ENCODE data around the gene ADA.

ADA gene

DNA sequence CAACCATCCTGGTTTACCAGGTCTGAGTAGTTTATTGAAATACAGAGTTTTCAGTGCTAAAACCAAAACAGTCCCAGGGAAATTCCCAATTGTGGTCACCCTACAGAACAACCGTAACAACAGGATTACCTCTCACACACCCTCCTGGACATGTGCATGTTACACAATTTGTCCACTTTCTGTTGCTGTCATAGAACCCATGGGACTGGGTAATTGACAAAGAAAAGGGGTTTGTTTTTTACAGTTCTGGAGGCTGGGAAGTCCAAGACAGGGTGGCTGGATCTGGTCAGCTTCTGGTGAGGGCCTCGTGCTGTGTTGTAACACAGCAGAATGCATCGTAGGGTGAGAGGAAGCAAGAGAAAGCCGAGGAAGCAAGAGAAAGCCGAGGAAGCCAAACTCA is 9.1 kb upstream of the ADA start:
- Histone ChIP-seq H3F3A (ENCODE audit: low read depth) (no peaks in the 10 kb centered on the region), H3K9me2 (replicated peaks; ENCODE audit: low read depth, low read length) (no peaks in the 10 kb centered on the region), H3K4me1 (ENCODE audit: insufficient read depth, low read length, poor library complexity, severe bottlenecking) (peaks cover 7% of the 10 kb centered on the region), H2AFZ (ENCODE audit: low read length) (no peak overlapping the region), H3K9ac (ENCODE audit: low read depth, low read length, poor library complexity, severe bottlenecking) (no peak overlapping the region), H4K20me1 (ENCODE audit: insufficient read depth, low read length, poor library complexity, severe bottlenecking) (no peaks in the 10 kb centered on the region), H3K9me3 (ENCODE audit: insufficient read depth, low read depth, low read length) (no peaks in the 10 kb centered on the region), H3K79me2 (ENCODE audit: insufficient read depth, low read length) (no peaks in the 10 kb centered on the region), H3K27me3 (ENCODE audit: insufficient read depth, low read length, poor library complexity, severe bottlenecking) (no peaks in the 10 kb centered on the region), H3K4me2 (ENCODE audit: low read depth, low read length, poor library complexity, severe bottlenecking) (no peak overlapping the region), H3K36me3 (ENCODE audit: insufficient read depth, low read length) (no peaks in the 10 kb centered on the region), H3K4me3 (ENCODE audit: low read length, poor library complexity, severe bottlenecking) (no peak overlapping the region)
- TF ChIP-seq EZH2phosphoT487 (IDR thresholded peaks at IDR 0.05; ENCODE audit: borderline replicate concordance) = no peak
- TF ChIP-seq, protein P1, sequence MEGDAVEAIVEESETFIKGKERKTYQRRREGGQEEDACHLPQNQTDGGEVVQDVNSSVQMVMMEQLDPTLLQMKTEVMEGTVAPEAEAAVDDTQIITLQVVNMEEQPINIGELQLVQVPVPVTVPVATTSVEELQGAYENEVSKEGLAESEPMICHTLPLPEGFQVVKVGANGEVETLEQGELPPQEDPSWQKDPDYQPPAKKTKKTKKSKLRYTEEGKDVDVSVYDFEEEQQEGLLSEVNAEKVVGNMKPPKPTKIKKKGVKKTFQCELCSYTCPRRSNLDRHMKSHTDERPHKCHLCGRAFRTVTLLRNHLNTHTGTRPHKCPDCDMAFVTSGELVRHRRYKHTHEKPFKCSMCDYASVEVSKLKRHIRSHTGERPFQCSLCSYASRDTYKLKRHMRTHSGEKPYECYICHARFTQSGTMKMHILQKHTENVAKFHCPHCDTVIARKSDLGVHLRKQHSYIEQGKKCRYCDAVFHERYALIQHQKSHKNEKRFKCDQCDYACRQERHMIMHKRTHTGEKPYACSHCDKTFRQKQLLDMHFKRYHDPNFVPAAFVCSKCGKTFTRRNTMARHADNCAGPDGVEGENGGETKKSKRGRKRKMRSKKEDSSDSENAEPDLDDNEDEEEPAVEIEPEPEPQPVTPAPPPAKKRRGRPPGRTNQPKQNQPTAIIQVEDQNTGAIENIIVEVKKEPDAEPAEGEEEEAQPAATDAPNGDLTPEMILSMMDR (conservative IDR thresholded peaks at IDR 0.05; ENCODE audit: low read length) = no peak

DNA sequence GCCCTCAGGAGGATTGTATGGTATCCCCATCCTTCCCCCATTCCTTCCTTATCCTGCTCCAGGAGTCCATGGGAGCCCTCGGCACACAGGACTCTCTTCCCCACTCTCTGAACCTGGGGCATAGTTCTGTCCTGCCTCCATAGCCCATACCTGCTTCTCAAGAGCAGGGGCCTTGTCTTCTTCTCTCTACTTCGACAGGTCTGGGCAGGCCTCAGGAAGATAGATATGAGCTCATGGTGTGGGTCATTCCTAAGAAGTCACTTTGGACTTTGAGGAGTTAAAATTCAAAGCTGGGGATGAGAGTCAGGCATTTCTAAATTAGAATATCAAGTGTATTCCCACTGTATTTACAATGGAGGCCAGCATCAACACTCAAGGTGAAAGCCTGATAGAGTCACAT is 8.4 kb upstream of the ADA start:
- Histone ChIP-seq H3F3A (ENCODE audit: low read depth) (no peaks in the 10 kb centered on the region), H4K20me1 (ENCODE audit: insufficient read depth, low read length, poor library complexity, severe bottlenecking) (no peaks in the 10 kb centered on the region), H3K9me2 (replicated peaks; ENCODE audit: low read depth, low read length) (no peaks in the 10 kb centered on the region), H3K4me2 (ENCODE audit: low read depth, low read length, poor library complexity, severe bottlenecking) (no peak overlapping the region), H3K4me1 (ENCODE audit: insufficient read depth, low read length, poor library complexity, severe bottlenecking) (peaks cover 7% of the 10 kb centered on the region), H3K9ac (ENCODE audit: low read depth, low read length, poor library complexity, severe bottlenecking) (no peak overlapping the region), H2AFZ (ENCODE audit: low read length) (no peak overlapping the region), H3K27me3 (ENCODE audit: insufficient read depth, low read length, poor library complexity, severe bottlenecking) (no peaks in the 10 kb centered on the region), H3K79me2 (ENCODE audit: insufficient read depth, low read length) (no peaks in the 10 kb centered on the region), H3K4me3 (ENCODE audit: low read length, poor library complexity, severe bottlenecking) (no peak overlapping the region), H3K36me3 (ENCODE audit: insufficient read depth, low read length) (no peaks in the 10 kb centered on the region), H3K9me3 (ENCODE audit: insufficient read depth, low read depth, low read length) (no peaks in the 10 kb centered on the region)
- no peak for TF ChIP-seq EZH2phosphoT487 (IDR thresholded peaks at IDR 0.05; ENCODE audit: borderline replicate concordance)

DNA sequence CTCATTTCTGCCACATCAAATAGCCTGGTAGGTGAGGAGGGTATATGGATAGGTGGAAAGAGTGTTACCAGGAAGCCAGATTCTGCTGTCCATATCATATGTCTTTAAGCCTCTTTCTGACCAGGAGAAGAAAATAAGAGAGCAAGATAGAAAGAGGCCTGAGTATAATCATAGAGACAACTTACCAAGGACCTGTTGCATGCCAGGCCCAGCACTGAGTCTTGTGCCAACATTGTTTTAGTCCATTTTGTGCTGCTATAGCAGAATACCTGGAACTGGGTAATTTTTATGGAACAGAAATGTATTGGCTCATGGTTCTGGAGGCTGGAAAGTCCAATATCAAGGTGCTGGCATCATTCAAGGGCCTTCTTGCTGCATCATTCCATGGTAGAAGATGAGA is 7.3 kb upstream of the ADA start:
- Histone ChIP-seq H3K9ac (ENCODE audit: low read depth, low read length, poor library complexity, severe bottlenecking) (no peak overlapping the region), H3K4me2 (ENCODE audit: low read depth, low read length, poor library complexity, severe bottlenecking) (no peak overlapping the region), H3K9me2 (replicated peaks; ENCODE audit: low read depth, low read length) (no peaks in the 10 kb centered on the region), H4K20me1 (ENCODE audit: insufficient read depth, low read length, poor library complexity, severe bottlenecking) (no peaks in the 10 kb centered on the region), H3K27me3 (ENCODE audit: insufficient read depth, low read length, poor library complexity, severe bottlenecking) (no peaks in the 10 kb centered on the region), H3K4me3 (ENCODE audit: low read length, poor library complexity, severe bottlenecking) (no peak overlapping the region), H3K79me2 (ENCODE audit: insufficient read depth, low read length) (no peaks in the 10 kb centered on the region), H3K36me3 (ENCODE audit: insufficient read depth, low read length) (no peaks in the 10 kb centered on the region), H3K4me1 (ENCODE audit: insufficient read depth, low read length, poor library complexity, severe bottlenecking) (peaks cover 7% of the 10 kb centered on the region), H3F3A (ENCODE audit: low read depth) (no peaks in the 10 kb centered on the region), H2AFZ (ENCODE audit: low read length) (no peak overlapping the region), H3K9me3 (ENCODE audit: insufficient read depth, low read depth, low read length) (no peaks in the 10 kb centered on the region)
- TF ChIP-seq, protein P1 (conservative IDR thresholded peaks at IDR 0.05; ENCODE audit: low read length) = no peak
- no peak for TF ChIP-seq EZH2phosphoT487 (IDR thresholded peaks at IDR 0.05; ENCODE audit: borderline replicate concordance)

DNA sequence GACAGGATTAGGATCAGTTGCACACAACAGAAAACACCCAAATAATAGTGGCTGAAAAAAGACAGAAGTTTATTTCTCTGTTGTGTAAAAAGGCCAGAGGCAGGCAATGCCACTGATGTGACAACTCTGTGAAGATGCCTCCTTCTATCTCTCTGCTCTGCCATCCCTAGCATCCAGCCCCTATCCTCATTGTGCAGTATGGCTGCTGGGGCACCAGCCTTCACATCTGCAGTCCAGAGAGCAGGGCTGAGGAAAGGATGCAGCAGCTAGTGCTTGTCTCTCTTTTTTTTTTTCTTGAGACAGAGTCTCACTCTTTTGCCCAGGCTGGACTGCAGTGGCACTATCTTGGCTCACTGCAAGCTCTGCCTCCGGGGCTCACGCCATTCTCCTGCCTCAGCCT is 6.4 kb upstream of the ADA start:
- H4K20me1 ChIP-seq (ENCODE audit: insufficient read depth, low read length, poor library complexity, severe bottlenecking) = no peaks in the 10 kb centered on the region
- TF ChIP-seq EZH2phosphoT487 (IDR thresholded peaks at IDR 0.05; ENCODE audit: borderline replicate concordance) = no peak
- TF ChIP-seq, protein P1 (conservative IDR thresholded peaks at IDR 0.05; ENCODE audit: low read length) = no peak
- no peaks in the 10 kb centered on the region for H3K9me3 ChIP-seq (ENCODE audit: insufficient read depth, low read depth, low read length)
- H3K4me1 ChIP-seq (ENCODE audit: insufficient read depth, low read length, poor library complexity, severe bottlenecking) = peaks cover 14% of the 10 kb centered on the region
- no peak overlapping the region for H3K4me3 ChIP-seq (ENCODE audit: low read length, poor library complexity, severe bottlenecking)
- H2AFZ ChIP-seq (ENCODE audit: low read length) = no peak overlapping the region
- no peak overlapping the region for H3K4me2 ChIP-seq (ENCODE audit: low read depth, low read length, poor library complexity, severe bottlenecking)
- no peaks in the 10 kb centered on the region for H3K36me3 ChIP-seq (ENCODE audit: insufficient read depth, low read length)
- H3K27me3 ChIP-seq (ENCODE audit: insufficient read depth, low read length, poor library complexity, severe bottlenecking) = no peaks in the 10 kb centered on the region
- no peaks in the 10 kb centered on the region for H3F3A ChIP-seq (ENCODE audit: low read depth)
- H3K9me2 ChIP-seq (replicated peaks; ENCODE audit: low read depth, low read length) = no peaks in the 10 kb centered on the region
- no peak overlapping the region for H3K9ac ChIP-seq (ENCODE audit: low read depth, low read length, poor library complexity, severe bottlenecking)
- H3K79me2 ChIP-seq (ENCODE audit: insufficient read depth, low read length) = 0 out of 2 replicates have a peak, but pooled peaks cover 4% of the 10 kb centered on the region
